Measurements from ENCODE around the gene PLXNA2. TPM values are rescaled to one million over a fixed set of nuclear protein-coding genes. Genes with fewer than 3 reads are reported as not detected.

The PLXNA2 gene
- total RNA-seq, 1 donor from 2014 or later, result 14.1 TPM

GRCh38 chr1:208235982-208236761 is 8.0 kb downstream of the PLXNA2 start:
- Histone ChIP-seq H3K9me3 (ENCODE audit: control insufficient read depth in 3 of 3, low read length in 3 of 3) (no peaks in the 10 kb centered on the region), H3K27ac (ENCODE audit: low read depth, low read length) (peak overlapping the region; percentile 63), H3K27me3 (ENCODE audit: control insufficient read depth in 3 of 3, insufficient read depth in 3 of 3, low read length in 3 of 3) (no peaks in the 10 kb centered on the region), H3K36me3 (ENCODE audit: control insufficient read depth in 3 of 3, insufficient read depth in 3 of 3, low read length in 3 of 3) (peaks cover 0 to 4% (median 4%) of the 10 kb centered on the region in 3 donors), H3K4me3 (ENCODE audit: low read length in 3 of 3) (peak overlapping the region; percentile 18 to 41 (median 19)), H3K4me1 (ENCODE audit: control insufficient read depth in 3 of 3, insufficient read depth in 3 of 3, low read length in 3 of 3) (peaks cover 74 to 87% (median 87%) of the 10 kb centered on the region in 3 donors), H3K9ac (ENCODE audit: low read depth in 1 of 3, low read length in 3 of 3) (peak overlapping the region; percentile 30 to 70 (median 58))

DNA sequence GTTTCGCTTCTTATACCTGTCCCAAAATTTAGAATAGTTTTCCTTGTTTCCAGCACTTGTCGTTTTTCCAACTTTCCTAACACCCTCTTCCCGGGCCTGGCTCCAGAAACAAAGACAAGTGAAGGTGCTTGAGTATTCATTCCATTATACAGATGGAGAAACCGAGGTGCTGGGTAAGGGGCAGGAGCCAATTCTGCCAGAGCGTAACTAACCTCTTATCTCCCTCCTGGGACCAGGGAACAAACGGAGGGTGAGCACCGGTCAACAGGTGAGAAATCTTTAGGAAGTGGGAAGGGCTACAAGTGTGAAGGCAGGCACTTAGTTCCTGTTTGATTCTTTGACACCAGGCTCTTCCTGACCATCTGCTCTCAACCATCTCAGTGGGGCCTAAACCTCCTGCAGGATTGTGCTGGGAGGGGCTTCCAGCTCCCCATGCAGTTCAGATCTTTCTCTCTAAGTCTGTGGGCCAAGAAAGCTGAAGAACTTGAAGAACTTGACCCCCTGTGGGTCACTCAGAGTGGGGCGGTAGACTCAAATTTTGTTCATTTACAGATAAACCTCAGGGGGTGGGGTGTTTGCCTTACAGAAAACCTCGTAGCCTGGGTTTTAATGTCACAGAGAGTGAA is 8.7 kb downstream of the PLXNA2 start:
- H3K36me3 ChIP-seq (ENCODE audit: control insufficient read depth in 3 of 3, insufficient read depth in 3 of 3, low read length in 3 of 3), result peaks cover 0 to 4% (median 4%) of the 10 kb centered on the region in 3 donors
- H3K9ac ChIP-seq (ENCODE audit: low read depth in 1 of 3, low read length in 3 of 3), result peak overlapping the region in 2 of 3 donors; percentile 58 to 70
- no peaks in the 10 kb centered on the region for H3K9me3 ChIP-seq (ENCODE audit: control insufficient read depth in 3 of 3, low read length in 3 of 3)
- H3K27ac ChIP-seq (ENCODE audit: low read depth, low read length), result peak overlapping the region; percentile 63
- peaks cover 72 to 87% (median 86%) of the 10 kb centered on the region in 3 donors for H3K4me1 ChIP-seq (ENCODE audit: control insufficient read depth in 3 of 3, insufficient read depth in 3 of 3, low read length in 3 of 3)
- H3K27me3 ChIP-seq (ENCODE audit: control insufficient read depth in 3 of 3, insufficient read depth in 3 of 3, low read length in 3 of 3), result no peaks in the 10 kb centered on the region
- peak overlapping the region in 2 of 3 donors; percentile 19 to 41 for H3K4me3 ChIP-seq (ENCODE audit: low read length in 3 of 3)

DNA sequence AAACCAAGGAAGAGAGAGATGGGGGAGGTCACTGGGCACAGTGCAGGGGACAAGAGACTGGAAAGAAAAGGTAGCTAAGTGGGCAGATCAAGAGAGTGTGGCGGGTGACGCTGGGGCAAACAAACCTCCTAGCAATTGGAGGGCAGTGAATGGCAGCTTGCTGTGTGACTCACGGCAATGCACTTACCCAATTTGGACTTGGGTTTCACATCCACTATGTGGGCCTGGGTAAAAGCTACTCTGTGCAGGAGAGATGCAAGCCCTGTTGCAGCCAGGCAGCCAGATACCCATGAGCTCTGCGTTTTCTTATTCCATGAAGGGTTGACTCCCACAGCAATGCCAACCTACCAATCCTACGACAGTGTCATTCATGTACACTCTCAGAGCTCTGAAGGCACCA is 9.5 kb downstream of the PLXNA2 start:
- H3K4me3 ChIP-seq (ENCODE audit: low read length in 3 of 3), result no peak overlapping the region
- H3K4me1 ChIP-seq (ENCODE audit: control insufficient read depth in 3 of 3, insufficient read depth in 3 of 3, low read length in 3 of 3), result peaks cover 65 to 85% (median 84%) of the 10 kb centered on the region in 3 donors
- H3K9ac ChIP-seq (ENCODE audit: low read depth in 1 of 3, low read length in 3 of 3), result peak overlapping the region in 1 of 3 donors; percentile 33
- peaks cover 0 to 4% (median 0%) of the 10 kb centered on the region in 3 donors for H3K36me3 ChIP-seq (ENCODE audit: control insufficient read depth in 3 of 3, insufficient read depth in 3 of 3, low read length in 3 of 3)
- no peaks in the 10 kb centered on the region for H3K27me3 ChIP-seq (ENCODE audit: control insufficient read depth in 3 of 3, insufficient read depth in 3 of 3, low read length in 3 of 3)
- H3K27ac ChIP-seq (ENCODE audit: low read depth, low read length), result no peak overlapping the region
- no peaks in the 10 kb centered on the region for H3K9me3 ChIP-seq (ENCODE audit: control insufficient read depth in 3 of 3, low read length in 3 of 3)

- Histone ChIP-seq H3K4me1 (ENCODE audit: control insufficient read depth in 3 of 3, insufficient read depth in 3 of 3, low read length in 3 of 3) (peaks cover 57 to 84% (median 79%) of the 10 kb centered on the region in 3 donors), H3K36me3 (ENCODE audit: control insufficient read depth in 3 of 3, insufficient read depth in 3 of 3, low read length in 3 of 3) (peaks cover 0 to 4% (median 0%) of the 10 kb centered on the region in 3 donors), H3K9me3 (ENCODE audit: control insufficient read depth in 3 of 3, low read length in 3 of 3) (no peaks in the 10 kb centered on the region)
These were observed 10.2 kb downstream of the PLXNA2 start for GRCh38 chr1:208233978-208234377.

DNA sequence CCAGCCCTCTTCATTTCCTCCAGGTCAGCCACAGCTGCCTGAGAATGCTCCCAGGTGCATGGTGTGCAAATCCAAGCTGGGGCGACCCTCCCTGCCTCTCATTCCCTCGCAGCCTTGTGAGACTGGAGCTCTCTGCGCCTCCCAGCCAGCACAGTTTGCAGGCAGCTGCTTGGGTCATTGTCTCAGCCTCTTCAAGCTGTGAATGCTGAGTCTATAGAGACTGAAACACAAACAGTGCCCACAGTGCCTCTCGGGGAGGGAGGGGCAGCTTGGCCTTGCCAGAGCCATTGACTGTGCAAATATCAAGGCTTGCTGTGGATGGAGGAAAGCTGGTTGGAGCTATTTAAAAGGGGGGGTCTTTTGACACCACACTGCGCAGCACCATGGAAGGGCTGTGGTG is 10.6 kb downstream of the PLXNA2 start:
- Histone ChIP-seq H3K36me3 (ENCODE audit: control insufficient read depth in 3 of 3, insufficient read depth in 3 of 3, low read length in 3 of 3) (peaks cover 0 to 4% (median 0%) of the 10 kb centered on the region in 3 donors), H3K9me3 (ENCODE audit: control insufficient read depth in 3 of 3, low read length in 3 of 3) (no peaks in the 10 kb centered on the region), H3K4me3 (ENCODE audit: low read length in 3 of 3) (peak overlapping the region in 1 of 3 donors; percentile 13), H3K9ac (ENCODE audit: low read depth in 1 of 3, low read length in 3 of 3) (peak overlapping the region; percentile 27 to 50 (median 36)), H3K27ac (ENCODE audit: low read depth, low read length) (peak overlapping the region; percentile 19), H3K4me1 (ENCODE audit: control insufficient read depth in 3 of 3, insufficient read depth in 3 of 3, low read length in 3 of 3) (peaks cover 56 to 85% (median 79%) of the 10 kb centered on the region in 3 donors), H3K27me3 (ENCODE audit: control insufficient read depth in 3 of 3, insufficient read depth in 3 of 3, low read length in 3 of 3) (no peaks in the 10 kb centered on the region)

More at GRCh38 chr1:208233978-208234377, 10.2 kb downstream of the PLXNA2 start:
- peak overlapping the region in 1 of 3 donors; percentile 13 for H3K4me3 ChIP-seq (ENCODE audit: low read length in 3 of 3)
- peak overlapping the region in 2 of 3 donors; percentile 36 to 50 for H3K9ac ChIP-seq (ENCODE audit: low read depth in 1 of 3, low read length in 3 of 3)
- H3K27me3 ChIP-seq (ENCODE audit: control insufficient read depth in 3 of 3, insufficient read depth in 3 of 3, low read length in 3 of 3), result no peaks in the 10 kb centered on the region
- H3K27ac ChIP-seq (ENCODE audit: low read depth, low read length), result peak overlapping the region; percentile 19

GRCh38 chr1:208232662-208233038 is 11.5 kb downstream of the PLXNA2 start:
- H3K4me3 ChIP-seq (ENCODE audit: low read length in 3 of 3), result no peak overlapping the region
- H3K9me3 ChIP-seq (ENCODE audit: control insufficient read depth in 3 of 3, low read length in 3 of 3), result no peaks in the 10 kb centered on the region
- no peak overlapping the region for H3K27ac ChIP-seq (ENCODE audit: low read depth, low read length)
- no peaks in the 10 kb centered on the region for H3K27me3 ChIP-seq (ENCODE audit: control insufficient read depth in 3 of 3, insufficient read depth in 3 of 3, low read length in 3 of 3)
- no peak overlapping the region for H3K9ac ChIP-seq (ENCODE audit: low read depth in 1 of 3, low read length in 3 of 3)
- H3K36me3 ChIP-seq (ENCODE audit: control insufficient read depth in 3 of 3, insufficient read depth in 3 of 3, low read length in 3 of 3), result peaks cover 0 to 1% (median 0%) of the 10 kb centered on the region in 3 donors
- peaks cover 64 to 92% (median 82%) of the 10 kb centered on the region in 3 donors for H3K4me1 ChIP-seq (ENCODE audit: control insufficient read depth in 3 of 3, insufficient read depth in 3 of 3, low read length in 3 of 3)

GRCh38 chr1:208231881-208232661 is 12.1 kb downstream of the PLXNA2 start:
- H3K27me3 ChIP-seq (ENCODE audit: control insufficient read depth in 3 of 3, insufficient read depth in 3 of 3, low read length in 3 of 3), result no peaks in the 10 kb centered on the region
- H3K4me3 ChIP-seq (ENCODE audit: low read length in 3 of 3), result peak overlapping the region in 1 of 3 donors; percentile 7
- peaks cover 68 to 92% (median 85%) of the 10 kb centered on the region in 3 donors for H3K4me1 ChIP-seq (ENCODE audit: control insufficient read depth in 3 of 3, insufficient read depth in 3 of 3, low read length in 3 of 3)
- H3K27ac ChIP-seq (ENCODE audit: low read depth, low read length), result no peak overlapping the region
- H3K36me3 ChIP-seq (ENCODE audit: control insufficient read depth in 3 of 3, insufficient read depth in 3 of 3, low read length in 3 of 3), result no peaks in the 10 kb centered on the region
- no peak overlapping the region for H3K9ac ChIP-seq (ENCODE audit: low read depth in 1 of 3, low read length in 3 of 3)
- H3K9me3 ChIP-seq (ENCODE audit: control insufficient read depth in 3 of 3, low read length in 3 of 3), result no peaks in the 10 kb centered on the region

DNA sequence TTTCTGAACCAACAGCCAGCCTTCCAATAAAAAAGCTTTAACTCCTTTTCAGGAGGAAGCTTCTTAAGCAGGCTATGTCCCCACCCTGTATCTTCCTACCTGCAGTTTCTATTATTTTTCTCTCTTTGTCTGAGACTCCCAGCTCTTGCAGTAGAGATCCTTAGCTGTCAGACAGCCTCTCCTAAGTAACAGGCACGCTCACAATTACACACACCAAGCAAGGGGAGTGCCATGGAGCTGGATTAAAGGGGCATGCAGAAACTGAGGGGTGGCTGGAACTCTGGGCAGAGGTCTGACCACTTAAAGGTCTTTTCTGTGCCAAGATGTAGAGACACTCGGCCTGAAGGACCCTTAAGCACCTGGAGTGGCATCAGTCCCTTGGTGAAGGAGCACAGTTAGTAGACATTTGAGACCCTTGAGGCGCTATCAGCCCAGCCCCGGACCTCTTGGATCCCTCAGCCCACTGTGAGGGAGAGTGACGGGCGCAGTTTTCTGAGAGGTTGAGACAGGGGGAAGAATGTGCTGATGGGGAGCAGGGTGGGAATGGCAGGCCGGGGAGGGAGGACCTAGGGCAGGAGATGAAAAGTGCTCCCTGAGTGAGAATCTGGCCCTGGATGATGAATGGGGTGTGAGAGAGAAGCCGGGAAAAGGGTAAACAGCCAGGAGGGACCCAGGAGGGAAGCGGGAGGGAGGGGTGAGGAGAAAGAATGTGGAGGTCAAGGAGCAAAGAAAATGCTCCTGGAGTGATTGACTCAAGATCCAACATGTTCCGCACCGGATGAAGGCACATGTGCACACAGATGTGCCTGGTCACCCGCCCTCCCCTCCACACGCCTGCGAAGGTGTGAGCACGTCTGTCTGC is 13.3 kb downstream of the PLXNA2 start:
- H3K9ac ChIP-seq (ENCODE audit: low read depth in 1 of 3, low read length in 3 of 3), result no peak overlapping the region
- peaks cover 64 to 87% (median 79%) of the 10 kb centered on the region in 3 donors for H3K4me1 ChIP-seq (ENCODE audit: control insufficient read depth in 3 of 3, insufficient read depth in 3 of 3, low read length in 3 of 3)
- H3K4me3 ChIP-seq (ENCODE audit: low read length in 3 of 3), result no peak overlapping the region
- H3K36me3 ChIP-seq (ENCODE audit: control insufficient read depth in 3 of 3, insufficient read depth in 3 of 3, low read length in 3 of 3), result no peaks in the 10 kb centered on the region
- H3K9me3 ChIP-seq (ENCODE audit: control insufficient read depth in 3 of 3, low read length in 3 of 3), result no peaks in the 10 kb centered on the region
- H3K27me3 ChIP-seq (ENCODE audit: control insufficient read depth in 3 of 3, insufficient read depth in 3 of 3, low read length in 3 of 3), result no peaks in the 10 kb centered on the region
- no peak overlapping the region for H3K27ac ChIP-seq (ENCODE audit: low read depth, low read length)

- peaks cover 46 to 65% (median 58%) of the 10 kb centered on the region in 3 donors for H3K4me1 ChIP-seq (ENCODE audit: control insufficient read depth in 3 of 3, insufficient read depth in 3 of 3, low read length in 3 of 3)
- H3K36me3 ChIP-seq (ENCODE audit: control insufficient read depth in 3 of 3, insufficient read depth in 3 of 3, low read length in 3 of 3), result peaks cover 0 to 2% (median 0%) of the 10 kb centered on the region in 3 donors
- no peak overlapping the region for H3K4me3 ChIP-seq (ENCODE audit: low read length in 3 of 3)
- no peak overlapping the region for H3K9ac ChIP-seq (ENCODE audit: low read depth in 1 of 3, low read length in 3 of 3)
- H3K9me3 ChIP-seq (ENCODE audit: control insufficient read depth in 3 of 3, low read length in 3 of 3), result no peaks in the 10 kb centered on the region
- no peak overlapping the region for H3K27ac ChIP-seq (ENCODE audit: low read depth, low read length)
- no peaks in the 10 kb centered on the region for H3K27me3 ChIP-seq (ENCODE audit: control insufficient read depth in 3 of 3, insufficient read depth in 3 of 3, low read length in 3 of 3)
These were observed 15.6 kb downstream of the PLXNA2 start for GRCh38 chr1:208228550-208228949.

Measured in skeletal muscle tissue (tissue), 4 donors.